MM.1S (cell line): ENCODE measurements around the gene GFRAL.

ENCODE experiments used
- DNase-seq: peaks from one replicate; pipeline ENCODE4 v3.0.0-alpha.2; 2015
- H2AFZ ChIP-seq: fragments of 300-600 bp; sonication (generic); 2 replicates; pipeline ENCODE4 v1.6.0; 2016; ENCODE audit warnings: antibody characterized with exemption, low read length
- H3F3A ChIP-seq: fragments of 300-600 bp; sonication (generic); 2 replicates; pipeline ENCODE4 v1.6.1; 2016; ENCODE audit warnings: mild to moderate bottlenecking, antibody characterized with exemption, low read length, moderate library complexity, mixed read lengths; ENCODE audit not compliant: insufficient read depth
- H3K27ac ChIP-seq: fragments of 300-600 bp; sonication (generic); 2 replicates; pipeline ENCODE4 v1.5.1; 2016; ENCODE audit warnings: mild to moderate bottlenecking, low read length
- H3K27me3 ChIP-seq: fragments of 300-600 bp; sonication (generic); replicated peaks from 2 replicates; pipeline ENCODE4 v1.6.0; 2016; ENCODE audit warnings: low read length; ENCODE audit not compliant: insufficient read depth
- H3K36me3 ChIP-seq: fragments of 300-600 bp; sonication (generic); replicated peaks from 2 replicates; pipeline ENCODE4 v1.6.1; 2016; ENCODE audit warnings: mild to moderate bottlenecking, low read length, mixed read lengths; ENCODE audit not compliant: insufficient read depth
- H3K4me1 ChIP-seq: fragments of 300-600 bp; sonication (generic); 2 replicates; pipeline ENCODE4 v1.6.1; 2016; ENCODE audit warnings: low read length, mixed read lengths
- H3K4me2 ChIP-seq: fragments of 300-600 bp; sonication (generic); 2 replicates; pipeline ENCODE4 v1.6.0; 2016; ENCODE audit warnings: low read depth, low read length
- H3K4me3 ChIP-seq: fragments of 300-600 bp; sonication (generic); 2 replicates; pipeline ENCODE4 v1.5.1; 2016; ENCODE audit warnings: low read length, mixed read lengths
- H3K79me2 ChIP-seq: fragments of 300-600 bp; sonication (generic); 2 replicates; pipeline ENCODE4 v1.6.1; 2016; ENCODE audit warnings: mixed run types, low read length, mixed read lengths
- H3K9ac ChIP-seq: fragments of 300-600 bp; sonication (generic); 2 replicates; pipeline ENCODE4 v1.6.1; 2016; ENCODE audit warnings: low read length, mixed read lengths
- H3K9me2 ChIP-seq: fragments of 300-600 bp; sonication (generic); replicated peaks from 2 replicates; pipeline ENCODE4 v1.6.1; 2016; ENCODE audit warnings: mild to moderate bottlenecking, low read length, mixed read lengths; ENCODE audit not compliant: insufficient read depth
- H3K9me3 ChIP-seq: fragments of 300-600 bp; sonication (generic); replicated peaks from 2 replicates; pipeline ENCODE4 v1.6.1; 2016; ENCODE audit warnings: mild to moderate bottlenecking, low read length, mixed read lengths; ENCODE audit not compliant: insufficient read depth
- H4K20me1 ChIP-seq: fragments of 300-600 bp; sonication (generic); 2 replicates; pipeline ENCODE4 v1.6.1; 2016; ENCODE audit warnings: mild to moderate bottlenecking, low read length, moderate library complexity, mixed read lengths; ENCODE audit not compliant: insufficient read depth
- CTCF ChIP-seq: fragments of 300-600 bp; sonication (generic); IDR thresholded peaks from 2 replicates; pipeline ENCODE4 v1.5.1; 2016; ENCODE audit warnings: antibody characterized with exemption, low read length, mixed read lengths
- EZH2 ChIP-seq: fragments of 300-600 bp; sonication (generic); optimal IDR thresholded peaks from 2 replicates; pipeline ENCODE3; 2017; ENCODE audit warnings: low read depth, mild to moderate bottlenecking, antibody characterized with exemption, low read length, mixed read lengths
- EZH2phosphoT487 ChIP-seq: fragments of 300-600 bp; sonication (generic); IDR thresholded peaks from 2 replicates; pipeline ENCODE4 v1.6.1; 2018; ENCODE audit warnings: antibody characterized with exemption, low read length

GFRAL gene

GRCh38 chr6:55395871-55396270 lies 68.6 kb downstream of the GFRAL start:
- Histone ChIP-seq H3K9ac (no peak overlapping the region), H3K4me1 (no peaks in the 10 kb centered on the region), H4K20me1 (no peaks in the 10 kb centered on the region), H3K9me2 (no peaks in the 10 kb centered on the region), H3K27ac (no peak overlapping the region), H3F3A (no peaks in the 10 kb centered on the region), H3K4me3 (no peak overlapping the region), H3K36me3 (no peaks in the 10 kb centered on the region), H3K79me2 (no peaks in the 10 kb centered on the region), H3K4me2 (no peak overlapping the region), H3K9me3 (no peaks in the 10 kb centered on the region), H2AFZ (no peak overlapping the region), H3K27me3 (no peaks in the 10 kb centered on the region)
- TF ChIP-seq EZH2 (no peak), EZH2phosphoT487 (no peak), CTCF (no peak)
- no peak for DNase-seq

- no peak overlapping the region for H3K4me2 ChIP-seq
- DNase-seq, result no peak
- H2AFZ ChIP-seq, result no peak overlapping the region
- no peaks in the 10 kb centered on the region for H3K9me3 ChIP-seq
- H3F3A ChIP-seq, result no peaks in the 10 kb centered on the region
- H3K27me3 ChIP-seq, result no peaks in the 10 kb centered on the region
- TF ChIP-seq CTCF, result no peak
- no peak for TF ChIP-seq EZH2
- TF ChIP-seq EZH2phosphoT487, result no peak
- H3K4me1 ChIP-seq, result no peaks in the 10 kb centered on the region
- H3K4me3 ChIP-seq, result no peak overlapping the region
- H3K36me3 ChIP-seq, result no peaks in the 10 kb centered on the region
- no peaks in the 10 kb centered on the region for H4K20me1 ChIP-seq
- H3K27ac ChIP-seq, result no peak overlapping the region
- no peaks in the 10 kb centered on the region for H3K9me2 ChIP-seq
- H3K79me2 ChIP-seq, result no peaks in the 10 kb centered on the region
- H3K9ac ChIP-seq, result no peak overlapping the region
Observed at GRCh38 chr6:55397986-55398385, 70.7 kb downstream of the GFRAL start.

- Histone ChIP-seq H3K4me1 (no peaks in the 10 kb centered on the region), H3K9me2 (no peaks in the 10 kb centered on the region), H2AFZ (no peak overlapping the region), H3K27me3 (no peaks in the 10 kb centered on the region), H3K9ac (no peak overlapping the region), H4K20me1 (no peaks in the 10 kb centered on the region), H3K9me3 (no peaks in the 10 kb centered on the region), H3K27ac (no peak overlapping the region), H3K4me2 (no peak overlapping the region), H3K4me3 (no peak overlapping the region), H3K79me2 (no peaks in the 10 kb centered on the region), H3K36me3 (no peaks in the 10 kb centered on the region), H3F3A (no peaks in the 10 kb centered on the region)
- TF ChIP-seq EZH2 (no peak), CTCF (no peak), EZH2phosphoT487 (no peak)
- no peak for DNase-seq
Observed at GRCh38 chr6:55399351-55399750, 72.1 kb downstream of the GFRAL start.
